ENCODE results near the gene ARHGDIA.

The ARHGDIA gene

GRCh38 chr17:81905993-81906392 lies 34.9 kb upstream of the ARHGDIA start:
- DNase-seq: no peak

DNA sequence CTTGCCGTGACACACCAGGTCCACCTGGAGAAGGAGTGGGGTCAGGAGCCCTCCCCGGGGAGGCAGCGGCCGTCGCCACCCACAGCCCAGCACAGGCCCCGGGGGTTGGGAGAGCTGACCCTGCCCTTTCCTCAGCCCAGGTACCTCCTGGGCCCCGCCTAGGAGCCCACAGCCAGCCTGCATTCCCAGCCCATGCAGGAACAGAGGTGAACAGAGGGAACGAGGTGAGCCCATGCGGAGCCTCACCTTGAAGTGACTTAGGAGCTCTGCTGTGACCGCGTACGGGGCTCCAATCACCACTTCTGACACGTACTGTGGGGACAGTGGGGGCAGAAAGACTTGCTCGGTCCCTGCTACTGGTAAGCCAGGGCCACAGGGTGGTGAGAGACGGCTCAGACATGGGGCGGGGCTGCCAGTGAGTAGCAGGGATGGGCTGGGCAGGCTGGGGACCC lies 34.3 kb upstream of the ARHGDIA start:
- no peak for DNase-seq

- DNase-seq: no peak
Observed at GRCh38 chr17:81904600-81905423, 33.7 kb upstream of the ARHGDIA start.

GRCh38 chr17:81903896-81904599 lies 32.9 kb upstream of the ARHGDIA start:
- DNase-seq: no peak

DNA sequence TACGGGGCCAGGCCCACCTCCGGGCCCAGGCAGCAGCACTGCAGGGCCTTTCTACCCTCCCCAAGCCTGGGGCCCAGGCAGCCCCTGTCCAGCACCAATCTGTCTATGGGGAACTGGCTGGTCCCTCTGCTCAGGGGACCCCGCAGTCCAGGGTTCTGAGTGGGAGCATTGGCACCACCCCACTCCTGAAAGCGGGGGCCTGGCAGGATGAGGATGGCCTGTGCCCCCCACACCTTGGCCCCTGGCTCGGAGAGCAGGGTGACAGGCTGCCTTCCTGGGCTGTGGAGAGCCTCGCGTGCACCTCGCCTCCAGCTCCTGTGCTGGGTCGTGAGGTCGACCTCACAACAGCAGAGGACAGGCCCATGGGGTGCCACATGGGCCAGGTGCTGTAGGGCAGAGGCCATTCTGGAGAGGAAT lies 32.3 kb upstream of the ARHGDIA start:
- DNase-seq: no peak

GRCh38 chr17:81902653-81903414 lies 31.7 kb upstream of the ARHGDIA start:
- no peak for DNase-seq

- no peak for DNase-seq
Observed at GRCh38 chr17:81902023-81902652, 31.0 kb upstream of the ARHGDIA start, which contains the start of gene NPB. TSS of gene NPB (plus strand) at chr17:81902238. CDS start at chr17:81902278, 40 bp downstream.

GRCh38 chr17:81901167-81902022 lies 30.3 kb upstream of the ARHGDIA start:
- no peak for DNase-seq

- DNase-seq: no peak
Observed at GRCh38 chr17:81900181-81900820, 29.2 kb upstream of the ARHGDIA start.

- no peak for DNase-seq
Observed at GRCh38 chr17:81899514-81900166, 28.5 kb upstream of the ARHGDIA start.

DNA sequence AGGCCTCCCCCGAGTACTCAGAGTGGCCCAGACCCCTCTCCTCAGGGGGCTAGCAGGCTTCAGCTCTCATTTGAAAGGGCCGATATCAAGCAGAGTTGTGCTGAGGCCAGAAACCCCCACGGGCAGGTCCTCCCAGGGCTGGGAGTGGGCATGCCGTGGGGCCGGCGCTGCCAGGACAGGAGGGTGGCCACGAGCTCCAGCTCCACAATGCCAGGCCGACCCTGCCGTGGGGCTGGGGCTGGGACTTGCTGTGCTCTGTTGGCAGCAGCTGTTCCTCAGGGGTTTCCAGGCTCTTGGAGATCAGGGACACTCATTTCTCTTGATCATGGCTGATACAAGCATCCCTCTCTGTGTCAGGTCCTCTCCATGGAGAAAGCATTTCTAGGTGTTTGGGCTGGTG lies 27.7 kb upstream of the ARHGDIA start:
- no peak for DNase-seq

GRCh38 chr17:81898029-81898866 lies 27.1 kb upstream of the ARHGDIA start:
- no peak for DNase-seq

DNA sequence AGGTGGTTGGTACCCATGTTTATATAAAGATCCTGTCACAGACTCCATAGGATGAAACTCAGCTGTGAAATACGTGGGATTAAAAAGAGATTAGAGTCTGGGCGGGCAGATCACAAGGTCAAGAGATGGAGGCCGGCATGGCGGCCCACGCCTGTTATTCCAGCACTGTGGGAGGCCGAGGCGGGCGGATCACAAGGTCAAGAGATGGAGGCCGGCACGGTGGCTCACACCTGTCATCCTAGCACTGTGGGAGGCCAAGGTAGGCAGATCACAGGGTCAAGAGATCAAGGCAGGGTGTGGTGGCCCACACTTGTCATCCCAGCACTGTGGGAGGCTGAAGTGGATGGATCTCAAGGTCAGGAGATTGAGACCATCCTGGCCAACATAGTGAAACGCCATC lies 24.3 kb upstream of the ARHGDIA start:
- no peak for DNase-seq

DNA sequence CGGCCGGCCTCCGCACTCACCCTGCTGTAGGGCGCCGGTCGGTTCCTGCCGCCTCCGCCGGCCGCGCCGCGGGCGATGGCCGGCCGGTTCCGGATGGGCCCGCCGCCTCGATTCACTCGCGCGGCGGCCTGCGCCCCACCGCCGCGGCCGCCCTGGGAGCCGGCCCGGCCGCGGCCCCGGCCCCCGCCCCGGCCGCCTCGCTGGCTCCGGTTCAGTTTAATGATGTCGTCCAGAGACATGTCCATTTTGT lies 20.1 kb upstream of the ARHGDIA start:
- DNase-seq: no peak

GRCh38 chr17:81890447-81891302 lies 19.5 kb upstream of the ARHGDIA start:
- DNase-seq: no peak

- DNase-seq: no peak
Observed at GRCh38 chr17:81889602-81890001, 18.5 kb upstream of the ARHGDIA start.

DNA sequence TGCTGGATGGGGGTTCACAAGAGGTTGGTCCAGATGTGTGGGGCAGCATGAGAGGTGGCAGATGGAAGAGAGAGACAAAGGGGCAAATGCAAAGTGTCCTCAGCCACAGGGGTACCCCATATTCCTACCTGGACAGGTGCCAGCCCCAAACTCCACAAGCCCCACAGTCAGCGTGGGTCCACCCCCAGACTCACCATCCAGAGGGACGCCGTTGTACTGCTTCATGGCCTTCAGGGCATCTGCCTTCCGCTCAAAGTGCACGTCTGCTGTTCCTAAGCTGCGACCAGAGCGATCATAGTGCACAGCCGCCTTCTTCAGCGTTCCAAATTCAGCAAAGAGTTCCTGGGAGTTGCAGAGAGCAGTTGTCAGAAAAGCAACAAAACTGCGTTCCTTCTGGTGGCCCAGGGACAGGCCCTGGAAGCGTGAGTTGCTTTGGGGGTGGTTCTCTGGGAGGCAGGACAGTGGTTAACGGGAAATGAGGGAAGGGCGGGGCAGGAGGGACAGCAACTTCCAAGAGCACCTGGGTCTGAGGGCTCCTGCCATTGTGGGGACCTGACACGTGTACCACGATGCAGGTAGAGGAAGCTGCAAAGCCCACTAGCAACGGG lies 18.0 kb upstream of the ARHGDIA start:
- DNase-seq: no peak

- DNase-seq: no peak
Observed at GRCh38 chr17:81888105-81888987, 17.2 kb upstream of the ARHGDIA start.

Measured in effector CD8-positive, alpha-beta T cell (primary cell).